ENCODE results near the gene MZT2A.
"Not testable (repeated sequence)": the region's sequence is repeated elsewhere in the genome, so short reads cannot be mapped to it uniquely, and the experiment has no call there.

Gene MZT2A

GRCh38 chr2:131478850-131479461, 13.2 kb downstream of the MZT2A start:
- 96% methylated on average over 7 of the region's 9 CpGs for WGBS (ENCODE audit: insufficient coverage)
- H3K27ac ChIP-seq (ENCODE audit: insufficient read depth in 1 of 2, low read depth in 1 of 2, low read length in 2 of 2, poor library complexity in 1 of 2, severe bottlenecking in 2 of 2); H3K27me3 ChIP-seq (replicated peaks in 2 of 5; ENCODE audit: control insufficient read depth in 4 of 5, insufficient read depth in 5 of 5, low read length in 4 of 5); H3K4me3 ChIP-seq (ENCODE audit: control insufficient read depth in 1 of 7, extremely low read depth in 1 of 7, insufficient read depth in 4 of 7, low read depth in 2 of 7, low read length in 6 of 7); H3K4me1 ChIP-seq (ENCODE audit: control extremely low read depth in 1 of 4, control insufficient read depth in 4 of 4, insufficient read depth in 4 of 4, low read length in 3 of 4); DNase-seq; CTCF ChIA-PET; H3K9me3 ChIP-seq (ENCODE audit: control extremely low read depth in 1 of 5, control insufficient read depth in 4 of 5, insufficient read depth in 2 of 5, low read depth in 1 of 5, low read length in 4 of 5): not testable (repeated sequence)
- POLR2A ChIA-PET = interaction anchor here (0.6 kb wide), 1 partner anchor 14 kb away, joined by 3 read pairs; the partner anchor contains the start of gene MZT2A
- peaks cover 0 to 12% (median 5%) of the 10 kb centered on the region in 4 experiments for H3K36me3 ChIP-seq (ENCODE audit: control insufficient read depth in 4 of 4, insufficient read depth in 4 of 4, low read length in 3 of 4)

- H3K4me1 ChIP-seq (ENCODE audit: control extremely low read depth in 1 of 4, control insufficient read depth in 4 of 4, insufficient read depth in 4 of 4, low read length in 3 of 4); CTCF ChIA-PET; H3K27ac ChIP-seq (ENCODE audit: insufficient read depth in 1 of 2, low read depth in 1 of 2, low read length in 2 of 2, poor library complexity in 1 of 2, severe bottlenecking in 2 of 2); H3K4me3 ChIP-seq (ENCODE audit: control insufficient read depth in 1 of 7, extremely low read depth in 1 of 7, insufficient read depth in 4 of 7, low read depth in 2 of 7, low read length in 6 of 7); DNase-seq; H3K27me3 ChIP-seq (replicated peaks in 2 of 5; ENCODE audit: control insufficient read depth in 4 of 5, insufficient read depth in 5 of 5, low read length in 4 of 5); H3K36me3 ChIP-seq (ENCODE audit: control insufficient read depth in 4 of 4, insufficient read depth in 4 of 4, low read length in 3 of 4); H3K9me3 ChIP-seq (ENCODE audit: control extremely low read depth in 1 of 5, control insufficient read depth in 4 of 5, insufficient read depth in 2 of 5, low read depth in 1 of 5, low read length in 4 of 5); POLR2A ChIA-PET: not testable (repeated sequence)
- 100% methylated on average over 5 of the region's 18 CpGs for WGBS (ENCODE audit: insufficient coverage)
Measured at GRCh38 chr2:131478074-131478849, 13.9 kb downstream of the MZT2A start.

GRCh38 chr2:131477227-131477626, 15.0 kb downstream of the MZT2A start:
- not testable (repeated sequence) for H3K27ac ChIP-seq (ENCODE audit: insufficient read depth in 1 of 2, low read depth in 1 of 2, low read length in 2 of 2, poor library complexity in 1 of 2, severe bottlenecking in 2 of 2)
- 100% methylated on average over 1 of the region's 1 CpG for WGBS (ENCODE audit: insufficient coverage)

GRCh38 chr2:131476363-131476762, 15.8 kb downstream of the MZT2A start:
- H3K27me3 ChIP-seq (replicated peaks in 2 of 5; ENCODE audit: control insufficient read depth in 4 of 5, insufficient read depth in 5 of 5, low read length in 4 of 5); H3K27ac ChIP-seq (ENCODE audit: insufficient read depth in 1 of 2, low read depth in 1 of 2, low read length in 2 of 2, poor library complexity in 1 of 2, severe bottlenecking in 2 of 2); H3K36me3 ChIP-seq (ENCODE audit: control insufficient read depth in 4 of 4, insufficient read depth in 4 of 4, low read length in 3 of 4); H3K4me3 ChIP-seq (ENCODE audit: control insufficient read depth in 1 of 7, extremely low read depth in 1 of 7, insufficient read depth in 4 of 7, low read depth in 2 of 7, low read length in 6 of 7); H3K9me3 ChIP-seq (ENCODE audit: control extremely low read depth in 1 of 5, control insufficient read depth in 4 of 5, insufficient read depth in 2 of 5, low read depth in 1 of 5, low read length in 4 of 5); POLR2A ChIA-PET; H3K4me1 ChIP-seq (ENCODE audit: control extremely low read depth in 1 of 4, control insufficient read depth in 4 of 4, insufficient read depth in 4 of 4, low read length in 3 of 4); CTCF ChIA-PET; DNase-seq: not testable (repeated sequence)
- WGBS (ENCODE audit: insufficient coverage) = 99% methylated on average over 17 of the region's 25 CpGs

More at GRCh38 chr2:131477227-131477626, 15.0 kb downstream of the MZT2A start:
- CTCF ChIA-PET; DNase-seq; H3K36me3 ChIP-seq (ENCODE audit: control insufficient read depth in 4 of 4, insufficient read depth in 4 of 4, low read length in 3 of 4); H3K4me3 ChIP-seq (ENCODE audit: control insufficient read depth in 1 of 7, extremely low read depth in 1 of 7, insufficient read depth in 4 of 7, low read depth in 2 of 7, low read length in 6 of 7); H3K9me3 ChIP-seq (ENCODE audit: control extremely low read depth in 1 of 5, control insufficient read depth in 4 of 5, insufficient read depth in 2 of 5, low read depth in 1 of 5, low read length in 4 of 5); H3K4me1 ChIP-seq (ENCODE audit: control extremely low read depth in 1 of 4, control insufficient read depth in 4 of 4, insufficient read depth in 4 of 4, low read length in 3 of 4); H3K27me3 ChIP-seq (replicated peaks in 2 of 5; ENCODE audit: control insufficient read depth in 4 of 5, insufficient read depth in 5 of 5, low read length in 4 of 5); POLR2A ChIA-PET: not testable (repeated sequence)

- no peaks in the 10 kb centered on the region for H3K4me1 ChIP-seq (ENCODE audit: control extremely low read depth in 1 of 4, control insufficient read depth in 4 of 4, insufficient read depth in 4 of 4, low read length in 3 of 4)
- no peak within 1 kb of the TSS for H3K4me3 ChIP-seq (ENCODE audit: control insufficient read depth in 1 of 7, extremely low read depth in 1 of 7, insufficient read depth in 4 of 7, low read depth in 2 of 7, low read length in 6 of 7)
- POLR2A ChIA-PET = no interaction called here
- H3K27me3 ChIP-seq (replicated peaks in 2 of 5; ENCODE audit: control insufficient read depth in 4 of 5, insufficient read depth in 5 of 5, low read length in 4 of 5) = no peaks in the 10 kb centered on the region
- H3K36me3 ChIP-seq (ENCODE audit: control insufficient read depth in 4 of 4, insufficient read depth in 4 of 4, low read length in 3 of 4) = peaks cover 0 to 4% (median under 1%) of the 10 kb centered on the region in 4 experiments
- H3K9me3 ChIP-seq (ENCODE audit: control extremely low read depth in 1 of 5, control insufficient read depth in 4 of 5, insufficient read depth in 2 of 5, low read depth in 1 of 5, low read length in 4 of 5) = no peaks in the 10 kb centered on the region
- WGBS (ENCODE audit: insufficient coverage) = 98% methylated on average over 20 of the region's 27 CpGs
- DNase-seq = no peak
- CTCF ChIA-PET = no interaction called here
- no peak within 1 kb of the TSS for H3K27ac ChIP-seq (ENCODE audit: insufficient read depth in 1 of 2, low read depth in 1 of 2, low read length in 2 of 2, poor library complexity in 1 of 2, severe bottlenecking in 2 of 2)
Measured at GRCh38 chr2:131475831-131476230, 16.4 kb downstream of the MZT2A start, which contains the start of gene TUBA3D. Gene TUBA3D, plus strand, starts transcription at chr2:131476119. Its CDS starts 81 bp downstream, at chr2:131476200.

GRCh38 chr2:131473266-131473665, 18.9 kb downstream of the MZT2A start:
- H3K36me3 ChIP-seq (ENCODE audit: control insufficient read depth in 4 of 4, insufficient read depth in 4 of 4, low read length in 3 of 4); H3K4me3 ChIP-seq (ENCODE audit: control insufficient read depth in 1 of 7, extremely low read depth in 1 of 7, insufficient read depth in 4 of 7, low read depth in 2 of 7, low read length in 6 of 7); DNase-seq; H3K27ac ChIP-seq (ENCODE audit: insufficient read depth in 1 of 2, low read depth in 1 of 2, low read length in 2 of 2, poor library complexity in 1 of 2, severe bottlenecking in 2 of 2); H3K9me3 ChIP-seq (ENCODE audit: control extremely low read depth in 1 of 5, control insufficient read depth in 4 of 5, insufficient read depth in 2 of 5, low read depth in 1 of 5, low read length in 4 of 5); POLR2A ChIA-PET; H3K27me3 ChIP-seq (replicated peaks in 2 of 5; ENCODE audit: control insufficient read depth in 4 of 5, insufficient read depth in 5 of 5, low read length in 4 of 5); H3K4me1 ChIP-seq (ENCODE audit: control extremely low read depth in 1 of 4, control insufficient read depth in 4 of 4, insufficient read depth in 4 of 4, low read length in 3 of 4); CTCF ChIA-PET: not testable (repeated sequence)
- no CpG with 5 or more reads among the region's 2 CpGs for WGBS (ENCODE audit: insufficient coverage)

- DNase-seq; H3K27me3 ChIP-seq (replicated peaks in 2 of 5; ENCODE audit: control insufficient read depth in 4 of 5, insufficient read depth in 5 of 5, low read length in 4 of 5); H3K9me3 ChIP-seq (ENCODE audit: control extremely low read depth in 1 of 5, control insufficient read depth in 4 of 5, insufficient read depth in 2 of 5, low read depth in 1 of 5, low read length in 4 of 5); H3K36me3 ChIP-seq (ENCODE audit: control insufficient read depth in 4 of 4, insufficient read depth in 4 of 4, low read length in 3 of 4); H3K4me3 ChIP-seq (ENCODE audit: control insufficient read depth in 1 of 7, extremely low read depth in 1 of 7, insufficient read depth in 4 of 7, low read depth in 2 of 7, low read length in 6 of 7); CTCF ChIA-PET; H3K4me1 ChIP-seq (ENCODE audit: control extremely low read depth in 1 of 4, control insufficient read depth in 4 of 4, insufficient read depth in 4 of 4, low read length in 3 of 4); H3K27ac ChIP-seq (ENCODE audit: insufficient read depth in 1 of 2, low read depth in 1 of 2, low read length in 2 of 2, poor library complexity in 1 of 2, severe bottlenecking in 2 of 2); POLR2A ChIA-PET: not testable (repeated sequence)
- 100% methylated on average over 1 of the region's 8 CpGs for WGBS (ENCODE audit: insufficient coverage)
Measured at GRCh38 chr2:131471624-131472023, 20.6 kb downstream of the MZT2A start.

All from common myeloid progenitor, CD34-positive (primary cell).